ENCODE data around the gene DIP2C.

The DIP2C gene

DNA sequence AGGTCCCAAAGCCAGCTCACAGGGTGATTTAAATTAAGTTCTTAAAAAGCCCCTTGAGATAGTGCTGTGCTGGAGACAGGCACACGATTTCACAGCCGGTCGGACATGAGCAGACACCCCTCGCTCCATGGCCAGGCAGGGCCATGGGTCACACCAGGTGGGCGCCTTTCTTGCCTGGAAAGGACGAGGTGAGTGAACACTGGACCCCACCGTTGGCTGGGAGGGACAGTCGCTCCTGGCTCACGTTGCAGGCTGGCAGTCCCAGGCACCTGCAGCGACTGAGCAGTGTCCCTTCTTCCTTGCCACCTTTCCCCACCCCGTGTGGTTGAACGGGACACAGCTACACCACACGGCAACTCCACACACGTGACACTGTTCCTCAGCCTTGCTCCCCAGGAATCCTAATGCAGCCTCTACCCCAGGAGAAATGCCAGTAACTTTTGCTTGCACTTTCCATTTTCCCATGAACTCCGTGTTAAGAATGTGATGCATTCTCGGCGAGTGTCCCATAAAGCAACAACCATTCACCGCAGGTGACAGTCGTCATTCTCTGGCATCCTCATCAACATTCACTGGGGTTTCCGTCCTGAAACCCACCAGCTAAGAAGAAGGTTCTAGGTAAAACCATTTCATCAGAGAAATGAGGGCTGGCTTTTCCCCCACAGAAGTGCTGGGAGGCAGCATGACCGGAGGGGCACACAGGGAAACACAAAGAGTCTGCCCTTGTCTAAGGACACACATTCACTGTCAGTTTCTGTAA lies 336.8 kb downstream of the DIP2C start:
- Histone ChIP-seq H3K18ac (ENCODE audit: low read length) (no peak overlapping the region), H3K27me3 (ENCODE audit: insufficient read depth, low read length, poor library complexity) (no peaks in the 10 kb centered on the region), H2AK5ac (ENCODE audit: low read length) (no peak overlapping the region), H4K8ac (ENCODE audit: low read depth, low read length) (no peak overlapping the region), H3K4me3 (ENCODE audit: low read length) (no peak overlapping the region), H2BK5ac (ENCODE audit: low read length) (no peak overlapping the region), H3K4me1 (ENCODE audit: control insufficient read depth, low read depth, low read length) (no peaks in the 10 kb centered on the region), H3K79me1 (ENCODE audit: low read length) (no peaks in the 10 kb centered on the region), H3K56ac (ENCODE audit: low read length) (no peak overlapping the region), H3K79me2 (ENCODE audit: control insufficient read depth, insufficient read depth, low read length) (no peaks in the 10 kb centered on the region), H3K23ac (ENCODE audit: low read length) (no peak overlapping the region), H3K4ac (ENCODE audit: low read depth, low read length) (no peak overlapping the region), H3K36me3 (ENCODE audit: control insufficient read depth, insufficient read depth, low read length) (no peaks in the 10 kb centered on the region), H3K9ac (ENCODE audit: low read length) (no peak overlapping the region), H2BK120ac (ENCODE audit: low read depth, low read length) (no peak overlapping the region), H2BK15ac (replicated peaks; ENCODE audit: low read depth) (no peak overlapping the region), H3K4me2 (ENCODE audit: low read length) (no peak overlapping the region), H4K5ac (ENCODE audit: low read length) (no peak overlapping the region), H3K27ac (ENCODE audit: low read depth, low read length) (no peak overlapping the region)
- no CpG with 5 or more reads among the region's 21 CpGs for WGBS (ENCODE audit: extremely low coverage, insufficient coverage, low lambda C conversion rate)
- no peak for DNase-seq

DNA sequence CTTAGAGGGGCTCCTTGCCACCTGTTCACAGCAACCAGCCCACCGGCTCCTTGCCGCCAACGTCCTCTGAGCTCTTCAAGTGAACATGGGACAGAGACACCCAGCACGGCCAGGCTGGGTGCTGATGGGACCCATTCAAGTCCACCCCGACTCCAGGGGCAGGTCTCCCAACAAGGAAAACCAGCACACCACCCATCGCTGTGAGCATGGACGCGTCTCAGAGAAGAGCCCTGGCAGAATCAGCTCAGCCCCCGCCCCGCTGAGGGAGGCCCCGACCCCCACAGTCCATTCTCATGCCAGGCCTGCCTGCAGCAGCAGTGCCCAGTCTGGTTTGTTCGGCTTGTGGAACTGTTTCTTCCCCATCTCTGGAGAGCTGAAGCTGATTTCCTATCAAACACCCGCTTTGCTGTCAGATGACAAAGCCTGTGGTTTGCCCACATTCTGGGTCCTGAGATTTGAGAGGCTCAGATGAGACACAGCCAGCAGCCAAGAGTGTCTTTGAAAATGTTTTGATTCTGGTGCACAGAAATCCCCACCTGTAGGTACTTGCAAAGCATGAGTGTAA lies 337.6 kb downstream of the DIP2C start:
- DNase-seq = no peak
- H3K27me3 ChIP-seq (ENCODE audit: insufficient read depth, low read length, poor library complexity) = no peaks in the 10 kb centered on the region
- H3K36me3 ChIP-seq (ENCODE audit: control insufficient read depth, insufficient read depth, low read length) = no peaks in the 10 kb centered on the region
- H3K9ac ChIP-seq (ENCODE audit: low read length) = no peak overlapping the region
- no peak overlapping the region for H2BK5ac ChIP-seq (ENCODE audit: low read length)
- no peak overlapping the region for H3K18ac ChIP-seq (ENCODE audit: low read length)
- no peak overlapping the region for H3K4me2 ChIP-seq (ENCODE audit: low read length)
- no peaks in the 10 kb centered on the region for H3K4me1 ChIP-seq (ENCODE audit: control insufficient read depth, low read depth, low read length)
- WGBS (ENCODE audit: extremely low coverage, insufficient coverage, low lambda C conversion rate) = no CpG with 5 or more reads among the region's 13 CpGs
- no peak overlapping the region for H4K8ac ChIP-seq (ENCODE audit: low read depth, low read length)
- no peak overlapping the region for H3K4ac ChIP-seq (ENCODE audit: low read depth, low read length)
- H2BK120ac ChIP-seq (ENCODE audit: low read depth, low read length) = no peak overlapping the region
- no peak overlapping the region for H3K4me3 ChIP-seq (ENCODE audit: low read length)
- no peak overlapping the region for H3K56ac ChIP-seq (ENCODE audit: low read length)
- no peak overlapping the region for H3K27ac ChIP-seq (ENCODE audit: low read depth, low read length)
- H3K79me1 ChIP-seq (ENCODE audit: low read length) = no peaks in the 10 kb centered on the region
- H3K23ac ChIP-seq (ENCODE audit: low read length) = no peak overlapping the region
- H4K5ac ChIP-seq (ENCODE audit: low read length) = no peak overlapping the region
- H3K79me2 ChIP-seq (ENCODE audit: control insufficient read depth, insufficient read depth, low read length) = no peaks in the 10 kb centered on the region
- no peak overlapping the region for H2BK15ac ChIP-seq (replicated peaks; ENCODE audit: low read depth)
- no peak overlapping the region for H2AK5ac ChIP-seq (ENCODE audit: low read length)

DNA sequence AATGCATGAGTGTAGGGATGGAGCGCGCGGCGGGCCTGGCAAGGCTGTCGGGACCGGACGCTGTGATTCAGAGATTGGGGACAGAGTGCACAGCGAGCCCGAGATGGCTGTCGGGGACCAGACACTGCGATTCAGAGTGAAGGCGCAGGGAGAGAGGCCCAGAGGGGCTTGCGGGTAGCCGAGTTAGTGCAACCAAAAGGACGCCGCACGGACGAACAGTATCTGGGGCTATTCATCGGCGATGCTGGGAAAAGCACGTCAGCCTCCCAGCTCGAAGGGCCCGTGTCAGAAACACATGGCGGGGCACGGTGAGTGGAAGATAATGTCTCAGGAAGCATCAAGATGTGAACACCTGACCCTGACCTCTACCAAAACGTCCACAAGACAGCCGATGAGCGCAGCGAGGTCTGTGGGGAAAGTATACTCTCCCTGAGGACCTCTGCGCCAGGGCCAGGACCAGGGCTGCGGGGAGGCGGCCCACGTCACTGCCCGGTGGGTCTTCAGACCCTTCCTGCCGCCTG lies 338.4 kb downstream of the DIP2C start:
- WGBS (ENCODE audit: extremely low coverage, insufficient coverage, low lambda C conversion rate) = no CpG with 5 or more reads among the region's 35 CpGs
- Histone ChIP-seq H4K5ac (ENCODE audit: low read length) (no peak overlapping the region), H3K4ac (ENCODE audit: low read depth, low read length) (no peak overlapping the region), H3K27ac (ENCODE audit: low read depth, low read length) (no peak overlapping the region), H3K18ac (ENCODE audit: low read length) (no peak overlapping the region), H3K4me1 (ENCODE audit: control insufficient read depth, low read depth, low read length) (no peaks in the 10 kb centered on the region), H3K27me3 (ENCODE audit: insufficient read depth, low read length, poor library complexity) (no peaks in the 10 kb centered on the region), H3K23ac (ENCODE audit: low read length) (no peak overlapping the region), H3K4me2 (ENCODE audit: low read length) (no peak overlapping the region), H3K56ac (ENCODE audit: low read length) (no peak overlapping the region), H2BK120ac (ENCODE audit: low read depth, low read length) (no peak overlapping the region), H2AK5ac (ENCODE audit: low read length) (no peak overlapping the region), H2BK15ac (replicated peaks; ENCODE audit: low read depth) (no peak overlapping the region), H3K9ac (ENCODE audit: low read length) (no peak overlapping the region), H3K36me3 (ENCODE audit: control insufficient read depth, insufficient read depth, low read length) (no peaks in the 10 kb centered on the region), H2BK5ac (ENCODE audit: low read length) (no peak overlapping the region), H3K79me1 (ENCODE audit: low read length) (no peaks in the 10 kb centered on the region), H4K8ac (ENCODE audit: low read depth, low read length) (no peak overlapping the region), H3K4me3 (ENCODE audit: low read length) (no peak overlapping the region), H3K79me2 (ENCODE audit: control insufficient read depth, insufficient read depth, low read length) (no peaks in the 10 kb centered on the region)
- DNase-seq = no peak

DNA sequence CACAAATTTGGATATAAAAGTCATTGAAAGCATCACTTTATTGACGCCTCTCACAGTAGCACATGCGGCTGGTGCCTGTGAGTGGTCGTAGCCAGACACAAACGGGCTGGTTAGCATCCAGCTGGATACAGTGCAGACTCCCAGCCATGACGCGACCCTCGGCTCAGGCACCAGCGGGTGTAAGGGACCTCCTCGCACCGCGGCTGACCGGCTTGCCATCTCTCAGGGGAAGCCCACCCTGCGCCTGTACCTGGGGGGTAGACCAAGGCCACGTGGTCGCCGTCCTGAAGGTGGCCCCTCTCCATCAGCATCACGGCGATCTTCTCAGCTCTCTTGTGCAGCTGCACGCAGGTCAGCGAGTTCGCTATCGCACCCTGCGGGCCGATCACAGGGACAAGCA lies 340.4 kb downstream of the DIP2C start:
- Histone ChIP-seq H4K5ac (ENCODE audit: low read length) (no peak overlapping the region), H2BK5ac (ENCODE audit: low read length) (no peak overlapping the region), H3K56ac (ENCODE audit: low read length) (no peak overlapping the region), H3K36me3 (ENCODE audit: control insufficient read depth, insufficient read depth, low read length) (no peaks in the 10 kb centered on the region), H3K79me1 (ENCODE audit: low read length) (no peaks in the 10 kb centered on the region), H3K79me2 (ENCODE audit: control insufficient read depth, insufficient read depth, low read length) (no peaks in the 10 kb centered on the region), H3K27me3 (ENCODE audit: insufficient read depth, low read length, poor library complexity) (no peaks in the 10 kb centered on the region), H3K27ac (ENCODE audit: low read depth, low read length) (no peak overlapping the region), H3K4me1 (ENCODE audit: control insufficient read depth, low read depth, low read length) (no peaks in the 10 kb centered on the region), H2BK120ac (ENCODE audit: low read depth, low read length) (no peak overlapping the region), H3K4me3 (ENCODE audit: low read length) (no peak overlapping the region), H2BK15ac (replicated peaks; ENCODE audit: low read depth) (no peak overlapping the region), H3K4ac (ENCODE audit: low read depth, low read length) (no peak overlapping the region), H3K9ac (ENCODE audit: low read length) (no peak overlapping the region), H3K23ac (ENCODE audit: low read length) (no peak overlapping the region), H4K8ac (ENCODE audit: low read depth, low read length) (no peak overlapping the region), H3K18ac (ENCODE audit: low read length) (no peak overlapping the region), H2AK5ac (ENCODE audit: low read length) (no peak overlapping the region), H3K4me2 (ENCODE audit: low read length) (no peak overlapping the region)
- DNase-seq = no peak
- WGBS (ENCODE audit: extremely low coverage, insufficient coverage, low lambda C conversion rate) = no CpG with 5 or more reads among the region's 24 CpGs

DNA sequence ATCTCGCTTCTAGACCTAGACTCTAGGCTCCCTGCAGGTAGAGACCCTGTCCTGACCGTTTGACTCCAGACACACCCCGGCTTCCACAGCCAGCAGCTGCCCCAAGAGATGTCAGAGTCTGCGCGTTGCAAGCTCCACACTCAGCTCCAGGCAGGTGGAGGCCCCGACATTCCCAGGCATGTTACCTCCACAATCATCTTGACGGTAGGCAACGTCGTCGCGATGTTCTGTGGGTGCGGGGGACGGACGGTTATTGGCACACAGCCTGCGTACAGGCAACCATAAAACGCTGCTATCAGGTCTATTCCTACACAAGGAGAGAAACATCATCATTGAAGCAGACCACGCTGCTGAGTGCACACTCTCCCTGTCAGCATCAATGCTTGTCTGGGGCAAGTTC lies 341.0 kb downstream of the DIP2C start:
- H3K9ac ChIP-seq (ENCODE audit: low read length) = no peak overlapping the region
- H3K27ac ChIP-seq (ENCODE audit: low read depth, low read length) = no peak overlapping the region
- H3K79me1 ChIP-seq (ENCODE audit: low read length) = no peaks in the 10 kb centered on the region
- H2BK15ac ChIP-seq (replicated peaks; ENCODE audit: low read depth) = no peak overlapping the region
- H3K56ac ChIP-seq (ENCODE audit: low read length) = no peak overlapping the region
- WGBS (ENCODE audit: extremely low coverage, insufficient coverage, low lambda C conversion rate) = no CpG with 5 or more reads among the region's 17 CpGs
- no peak overlapping the region for H2BK120ac ChIP-seq (ENCODE audit: low read depth, low read length)
- no peaks in the 10 kb centered on the region for H3K36me3 ChIP-seq (ENCODE audit: control insufficient read depth, insufficient read depth, low read length)
- no peaks in the 10 kb centered on the region for H3K79me2 ChIP-seq (ENCODE audit: control insufficient read depth, insufficient read depth, low read length)
- H2BK5ac ChIP-seq (ENCODE audit: low read length) = no peak overlapping the region
- H3K4me3 ChIP-seq (ENCODE audit: low read length) = no peak overlapping the region
- H2AK5ac ChIP-seq (ENCODE audit: low read length) = no peak overlapping the region
- no peak overlapping the region for H3K23ac ChIP-seq (ENCODE audit: low read length)
- no peak overlapping the region for H3K4ac ChIP-seq (ENCODE audit: low read depth, low read length)
- no peak overlapping the region for H4K8ac ChIP-seq (ENCODE audit: low read depth, low read length)
- no peak overlapping the region for H3K18ac ChIP-seq (ENCODE audit: low read length)
- H3K4me1 ChIP-seq (ENCODE audit: control insufficient read depth, low read depth, low read length) = no peaks in the 10 kb centered on the region
- H3K4me2 ChIP-seq (ENCODE audit: low read length) = no peak overlapping the region
- no peaks in the 10 kb centered on the region for H3K27me3 ChIP-seq (ENCODE audit: insufficient read depth, low read length, poor library complexity)
- no peak for DNase-seq
- H4K5ac ChIP-seq (ENCODE audit: low read length) = no peak overlapping the region
